ENCODE data around the gene ZNF254.
"Not testable (repeated sequence)": the region's sequence is repeated elsewhere in the genome, so short reads cannot be mapped to it uniquely, and the experiment has no call there.

Gene ZNF254

GRCh38 chr19:24073807-24074206 is 13.2 kb upstream of the ZNF254 start:
- DNase-seq: no peak

- no peak for DNase-seq
Observed at GRCh38 chr19:24074720-24075454, 12.1 kb upstream of the ZNF254 start.

GRCh38 chr19:24075530-24075929 is 11.5 kb upstream of the ZNF254 start:
- DNase-seq: not testable (repeated sequence)

- DNase-seq: no peak
Observed at GRCh38 chr19:24078680-24079079, 8.3 kb upstream of the ZNF254 start.

GRCh38 chr19:24081056-24081455 is 5.9 kb upstream of the ZNF254 start:
- no peak for DNase-seq

- no peak for DNase-seq
Observed at GRCh38 chr19:24098359-24098758, 11.4 kb downstream of the ZNF254 start.

- DNase-seq: no peak
Observed at GRCh38 chr19:24099829-24100228, 12.8 kb downstream of the ZNF254 start.

GRCh38 chr19:24100597-24100996 is 13.6 kb downstream of the ZNF254 start:
- not testable (repeated sequence) for DNase-seq

GRCh38 chr19:24101459-24102115 is 14.6 kb downstream of the ZNF254 start:
- DNase-seq: no peak

- DNase-seq: no peak
Observed at GRCh38 chr19:24127601-24128000, 40.6 kb downstream of the ZNF254 start.

GRCh38 chr19:24140099-24140498 is 53.1 kb downstream of the ZNF254 start:
- no peak for DNase-seq

GRCh38 chr19:24140591-24140990 is 53.6 kb downstream of the ZNF254 start:
- no peak for DNase-seq

- DNase-seq: no peak
Observed at GRCh38 chr19:24141612-24142011, 54.6 kb downstream of the ZNF254 start.

- DNase-seq: no peak
Observed at GRCh38 chr19:24142771-24143170, 55.8 kb downstream of the ZNF254 start.

- DNase-seq: no peak
Observed at GRCh38 chr19:24159707-24160106, 72.7 kb downstream of the ZNF254 start.

- DNase-seq: no peak
Observed at GRCh38 chr19:24166055-24166454, 79.1 kb downstream of the ZNF254 start.

GRCh38 chr19:24173882-24174281 is 86.9 kb downstream of the ZNF254 start:
- no peak for DNase-seq

- no peak for DNase-seq
Observed at GRCh38 chr19:24177686-24178085, 90.7 kb downstream of the ZNF254 start.

GRCh38 chr19:24178207-24178606 is 91.2 kb downstream of the ZNF254 start:
- DNase-seq: no peak
